SK-N-SH (cell line): Measurements from ENCODE around the gene FAM199X. TPM values are rescaled to one million over a fixed set of nuclear protein-coding genes. Genes with fewer than 3 reads are reported as not detected.

Experiments used
- CTCF ChIA-PET: fragments of 300-600, 350-600 bp; formaldehyde crosslinking; extraction: SDS; loops from one replicate; lab custom pipeline; 2021; lab: Yijun Ruan, JAX
- POLR2A ChIA-PET: fragments of 350-600 bp; sonication (Branson Sonifier 250); formaldehyde crosslinking; extraction: SDS; loops from one replicate; lab custom pipeline; 2020; ENCODE audit warnings: antibody characterized with exemption, inconsistent platforms; lab: Yijun Ruan, JAX
- DNase-seq: peaks from one replicate; pipeline ENCODE4 v3.0.0; 2012
- H2AFZ ChIP-seq: fragments of 200-600 bp; sonication (generic); 2 replicates; pipeline ENCODE4 v1.8.1; 2016; ENCODE audit warnings: antibody characterized with exemption, mild to moderate bottlenecking, low read depth
- H3F3A ChIP-seq: fragments of 200-600 bp; sonication (generic); replicated peaks from 2 replicates; pipeline ENCODE3; 2016; ENCODE audit warnings: antibody characterized with exemption, mild to moderate bottlenecking; ENCODE audit not compliant: insufficient read depth
- H3K27ac ChIP-seq, 2 experiments: fragments of 200-500 bp in 1 of 2; fragments of 200-600 bp in 1 of 2; sonication (Bioruptor generic) in 1 of 2; sonication (generic), shearing (Covaris generic) in 1 of 2; 2 replicates each; pipeline versions ENCODE4 v1.5.1 to v1.6.1; 2014 to 2016; ENCODE audit warnings: low read depth in 2 of 2, inconsistent platforms in 1 of 2, low read length in 1 of 2, mild to moderate bottlenecking in 1 of 2, mixed read lengths in 1 of 2
- H3K27me3 ChIP-seq: fragments of 200-600 bp; sonication (generic), shearing (Covaris generic); 2 replicates; pipeline ENCODE4 v1.6.1; 2016; ENCODE audit warnings: mixed run types; ENCODE audit not compliant: insufficient read depth
- H3K36me3 ChIP-seq, 2 experiments: fragments of 200-500 bp in 1 of 2; fragments of 200-600 bp in 1 of 2; sonication (Bioruptor generic) in 1 of 2; sonication (generic) in 1 of 2; replicated peaks in 1 of 2; 2 replicates each; pipeline versions ENCODE3 to v1.5.1; 2014 to 2016; ENCODE audit warnings: low read length in 1 of 2, mild to moderate bottlenecking in 1 of 2; ENCODE audit not compliant: insufficient read depth in 2 of 2, control insufficient read depth in 1 of 2
- H3K4me1 ChIP-seq, 2 experiments: fragments of 200-500 bp in 1 of 2; fragments of 200-600 bp in 1 of 2; sonication (Bioruptor generic) in 1 of 2; sonication (generic), shearing (Covaris generic) in 1 of 2; 2 replicates each; pipeline versions ENCODE4 v1.5.1 to v1.6.1; 2014 to 2016; ENCODE audit warnings: low read depth in 1 of 2, low read length in 1 of 2, mixed run types in 1 of 2; ENCODE audit not compliant: insufficient read depth in 2 of 2, control insufficient read depth in 1 of 2
- H3K4me2 ChIP-seq: fragments of 200-600 bp; sonication (generic), shearing (Covaris generic); 2 replicates; pipeline ENCODE4 v1.6.1; 2017; ENCODE audit warnings: mixed run types
- H3K4me3 ChIP-seq, 2 experiments: fragments of 200-500 bp in 1 of 2; fragments of 200-600 bp in 1 of 2; sonication (Bioruptor generic) in 1 of 2; sonication (generic), shearing (Covaris generic) in 1 of 2; 2 replicates each; pipeline versions ENCODE4 v1.5.1 to v1.8.1; 2014 to 2016; ENCODE audit warnings: low read depth in 2 of 2, inconsistent platforms in 1 of 2, low read length in 1 of 2, mild to moderate bottlenecking in 1 of 2, mixed read lengths in 1 of 2, moderate library complexity in 1 of 2
- H3K79me2 ChIP-seq: fragments of 200-600 bp; sonication (generic); 2 replicates; pipeline ENCODE4 v1.8.1; 2017; ENCODE audit warnings: mild to moderate bottlenecking; ENCODE audit not compliant: insufficient read depth
- H3K9ac ChIP-seq: fragments of 200-600 bp; sonication (generic); 2 replicates; pipeline ENCODE4 v1.6.1; 2017; ENCODE audit warnings: mixed run types
- H3K9me2 ChIP-seq: fragments of 200-600 bp; sonication (generic); 2 replicates; pipeline ENCODE4 v1.6.1; 2017; ENCODE audit warnings: mixed run types
- H3K9me3 ChIP-seq: fragments of 200-600 bp; sonication (generic); 2 replicates; pipeline ENCODE4 v1.6.1; 2017; ENCODE audit warnings: mixed run types, mild to moderate bottlenecking, moderate library complexity
- H4K20me1 ChIP-seq: fragments of 200-600 bp; sonication (generic); 2 replicates; pipeline ENCODE4 v1.6.1; 2017; ENCODE audit warnings: mild to moderate bottlenecking, mixed run types; ENCODE audit not compliant: insufficient read depth
- ELF1 ChIP-seq: IDR thresholded peaks from 2 replicates; pipeline ENCODE4 v1.4.0; 2012
- EP300 ChIP-seq, 2 experiments: IDR thresholded peaks; 2 replicates each; pipeline versions ENCODE4 v1.4.0 to v1.6.1; 2012; ENCODE audit warnings: borderline replicate concordance in 1 of 2, low read depth in 1 of 2, low read length in 1 of 2
- EZH2phosphoT487 ChIP-seq: fragments of 200-600 bp; sonication (generic); IDR thresholded peaks from 2 replicates; pipeline ENCODE4 v1.6.1; 2017; ENCODE audit warnings: low read depth, mixed run types, mild to moderate bottlenecking, antibody characterized with exemption, moderate library complexity, borderline replicate concordance
- FOXJ3 ChIP-seq: sonication (generic); formaldehyde crosslinking; IDR thresholded peaks from 2 replicates; pipeline ENCODE4 v1.5.1; 2020; ENCODE audit warnings: mild to moderate bottlenecking, missing genetic modification reagents
- GABPA ChIP-seq: IDR thresholded peaks from 2 replicates; pipeline ENCODE4 v1.4.0; 2012; ENCODE audit warnings: low read depth, mild to moderate bottlenecking
- MEF2A ChIP-seq: IDR thresholded peaks from 2 replicates; pipeline ENCODE4 v1.4.0; 2012; ENCODE audit warnings: low read depth, borderline replicate concordance
- RCOR1 ChIP-seq: fragments of 150-350 bp; IDR thresholded peaks from 2 replicates; pipeline ENCODE4 v1.6.1; 2017; ENCODE audit warnings: antibody characterized with exemption, low read length
- RFX5 ChIP-seq: IDR thresholded peaks from 2 replicates; pipeline ENCODE4 v1.6.1; 2012; ENCODE audit warnings: mild to moderate bottlenecking, improper control_type of control experiment, low read length
- RXRA ChIP-seq: IDR thresholded peaks from 2 replicates; pipeline ENCODE4 v1.4.0; 2012; ENCODE audit warnings: low read depth, mild to moderate bottlenecking, borderline replicate concordance
- SMC3 ChIP-seq: IDR thresholded peaks from 2 replicates; pipeline ENCODE4 v1.6.1; 2012; ENCODE audit warnings: low read depth, low read length, improper control_type of control experiment
- TAF1 ChIP-seq: IDR thresholded peaks from 2 replicates; pipeline ENCODE4 v1.6.1; 2012; ENCODE audit warnings: low read depth, mild to moderate bottlenecking, low read length, moderate library complexity, borderline replicate concordance
- TCF12 ChIP-seq: IDR thresholded peaks from 2 replicates; pipeline ENCODE4 v1.4.0; 2012
- WGBS: methylation state at CpG from one replicate; pipeline ENCODE4 v1.1.6; 2017; ENCODE audit warnings: low lambda C conversion rate; 5-methylcytosine and 5-hydroxymethylcytosine counted together
- polyA plus RNA-seq, 3 experiments: library from polyadenylated mRNA; depleted of rRNA; stranded (reverse); fragments of >200 nt; gene quantifications; 2 replicates each; pipeline ENCODE4 v1.2.3, GENCODE V29; 2012
- TF ChIP-seq, protein P1 (sequence below): IDR thresholded peaks from 2 replicates; pipeline ENCODE4 v1.6.1; 2012; ENCODE audit warnings: mild to moderate bottlenecking, low read depth, low read length, moderate library complexity
- TF ChIP-seq, protein P2 (sequence below): fragments of 200-600 bp; sonication (generic); IDR thresholded peaks from 2 replicates; pipeline ENCODE4 v1.6.1; 2017; ENCODE audit warnings: antibody characterized with exemption, mild to moderate bottlenecking, moderate library complexity

FAM199X gene
- polyA plus RNA-seq, 1 of the 3 experiments (the other 2 are of a cell fraction): 2.2 TPM

DNA sequence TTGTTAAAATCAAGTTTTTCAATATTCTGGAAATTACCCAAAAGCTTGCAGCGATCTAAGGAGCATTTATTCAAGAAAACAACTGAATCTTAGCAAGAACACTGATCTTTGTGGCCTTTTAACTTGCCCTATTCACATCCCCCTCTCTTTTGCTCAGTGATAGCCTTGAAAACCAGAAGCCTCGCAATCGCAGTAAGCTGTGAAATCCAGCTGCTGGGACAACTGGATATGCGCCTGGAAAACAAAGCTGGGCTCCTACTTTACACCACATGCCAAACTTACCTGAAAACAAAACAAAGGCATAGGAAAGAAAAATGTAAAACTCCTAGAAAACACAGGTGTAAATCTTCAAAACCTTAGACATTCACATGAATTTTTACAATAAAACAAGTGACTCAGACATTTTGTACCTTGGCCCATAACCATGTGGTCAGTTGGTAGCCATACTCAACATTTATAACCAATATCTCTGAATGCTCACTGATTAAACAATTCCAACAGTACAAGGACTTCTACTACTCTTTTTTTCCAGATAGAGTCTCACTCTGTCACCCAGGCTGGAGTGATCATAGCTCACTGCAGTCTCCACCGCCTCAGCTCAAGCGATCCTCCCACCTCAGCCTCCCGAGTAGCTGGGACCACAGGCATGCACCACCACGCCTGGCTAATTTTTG, 25.0 kb upstream of the FAM199X start:
- CTCF ChIA-PET: no interaction called here
- no peak overlapping the region for H3K27ac ChIP-seq
- WGBS: 50% methylated on average over 8 of the region's 8 CpGs

More for the DNA sequence above, 25.0 kb upstream of the FAM199X start:
- no peak for DNase-seq
- Histone ChIP-seq H3F3A (peaks cover 4% of the 10 kb centered on the region), H3K27me3 (no peaks in the 10 kb centered on the region), H3K79me2 (no peaks in the 10 kb centered on the region), H3K9me3 (no peaks in the 10 kb centered on the region), H3K36me3 (no peaks in the 10 kb centered on the region), H3K9me2 (no peaks in the 10 kb centered on the region), H2AFZ (no peak overlapping the region), H3K4me2 (no peak overlapping the region), H3K4me3 (no peak overlapping the region), H4K20me1 (no peaks in the 10 kb centered on the region), H3K9ac (no peak overlapping the region), H3K4me1 (no peaks in the 10 kb centered on the region)
- POLR2A ChIA-PET: no interaction called here
- TF ChIP-seq EP300 (IDR thresholded peaks at IDR 0.05; ENCODE audit: borderline replicate concordance in 1 of 2, low read depth in 1 of 2, low read length in 1 of 2) (no peak), TAF1 (no peak), RXRA (no peak), GABPA (no peak), FOXJ3 (no peak), RCOR1 (no peak), SMC3 (no peak), EZH2phosphoT487 (no peak), ELF1 (no peak), MEF2A (no peak), TCF12 (no peak), RFX5 (no peak)
- TF ChIP-seq, protein P1, sequence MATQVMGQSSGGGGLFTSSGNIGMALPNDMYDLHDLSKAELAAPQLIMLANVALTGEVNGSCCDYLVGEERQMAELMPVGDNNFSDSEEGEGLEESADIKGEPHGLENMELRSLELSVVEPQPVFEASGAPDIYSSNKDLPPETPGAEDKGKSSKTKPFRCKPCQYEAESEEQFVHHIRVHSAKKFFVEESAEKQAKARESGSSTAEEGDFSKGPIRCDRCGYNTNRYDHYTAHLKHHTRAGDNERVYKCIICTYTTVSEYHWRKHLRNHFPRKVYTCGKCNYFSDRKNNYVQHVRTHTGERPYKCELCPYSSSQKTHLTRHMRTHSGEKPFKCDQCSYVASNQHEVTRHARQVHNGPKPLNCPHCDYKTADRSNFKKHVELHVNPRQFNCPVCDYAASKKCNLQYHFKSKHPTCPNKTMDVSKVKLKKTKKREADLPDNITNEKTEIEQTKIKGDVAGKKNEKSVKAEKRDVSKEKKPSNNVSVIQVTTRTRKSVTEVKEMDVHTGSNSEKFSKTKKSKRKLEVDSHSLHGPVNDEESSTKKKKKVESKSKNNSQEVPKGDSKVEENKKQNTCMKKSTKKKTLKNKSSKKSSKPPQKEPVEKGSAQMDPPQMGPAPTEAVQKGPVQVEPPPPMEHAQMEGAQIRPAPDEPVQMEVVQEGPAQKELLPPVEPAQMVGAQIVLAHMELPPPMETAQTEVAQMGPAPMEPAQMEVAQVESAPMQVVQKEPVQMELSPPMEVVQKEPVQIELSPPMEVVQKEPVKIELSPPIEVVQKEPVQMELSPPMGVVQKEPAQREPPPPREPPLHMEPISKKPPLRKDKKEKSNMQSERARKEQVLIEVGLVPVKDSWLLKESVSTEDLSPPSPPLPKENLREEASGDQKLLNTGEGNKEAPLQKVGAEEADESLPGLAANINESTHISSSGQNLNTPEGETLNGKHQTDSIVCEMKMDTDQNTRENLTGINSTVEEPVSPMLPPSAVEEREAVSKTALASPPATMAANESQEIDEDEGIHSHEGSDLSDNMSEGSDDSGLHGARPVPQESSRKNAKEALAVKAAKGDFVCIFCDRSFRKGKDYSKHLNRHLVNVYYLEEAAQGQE: no peak
- TF ChIP-seq, protein P2, sequence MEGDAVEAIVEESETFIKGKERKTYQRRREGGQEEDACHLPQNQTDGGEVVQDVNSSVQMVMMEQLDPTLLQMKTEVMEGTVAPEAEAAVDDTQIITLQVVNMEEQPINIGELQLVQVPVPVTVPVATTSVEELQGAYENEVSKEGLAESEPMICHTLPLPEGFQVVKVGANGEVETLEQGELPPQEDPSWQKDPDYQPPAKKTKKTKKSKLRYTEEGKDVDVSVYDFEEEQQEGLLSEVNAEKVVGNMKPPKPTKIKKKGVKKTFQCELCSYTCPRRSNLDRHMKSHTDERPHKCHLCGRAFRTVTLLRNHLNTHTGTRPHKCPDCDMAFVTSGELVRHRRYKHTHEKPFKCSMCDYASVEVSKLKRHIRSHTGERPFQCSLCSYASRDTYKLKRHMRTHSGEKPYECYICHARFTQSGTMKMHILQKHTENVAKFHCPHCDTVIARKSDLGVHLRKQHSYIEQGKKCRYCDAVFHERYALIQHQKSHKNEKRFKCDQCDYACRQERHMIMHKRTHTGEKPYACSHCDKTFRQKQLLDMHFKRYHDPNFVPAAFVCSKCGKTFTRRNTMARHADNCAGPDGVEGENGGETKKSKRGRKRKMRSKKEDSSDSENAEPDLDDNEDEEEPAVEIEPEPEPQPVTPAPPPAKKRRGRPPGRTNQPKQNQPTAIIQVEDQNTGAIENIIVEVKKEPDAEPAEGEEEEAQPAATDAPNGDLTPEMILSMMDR: no peak
